ENCODE measurements around the gene ARMC5.
A peak's percentile ranks its signal among the peaks of the same experiment; 100 is the strongest.
"Not testable (repeated sequence)": the region's sequence is repeated elsewhere in the genome, so short reads cannot be mapped to it uniquely, and the experiment has no call there.

Gene ARMC5

DNA sequence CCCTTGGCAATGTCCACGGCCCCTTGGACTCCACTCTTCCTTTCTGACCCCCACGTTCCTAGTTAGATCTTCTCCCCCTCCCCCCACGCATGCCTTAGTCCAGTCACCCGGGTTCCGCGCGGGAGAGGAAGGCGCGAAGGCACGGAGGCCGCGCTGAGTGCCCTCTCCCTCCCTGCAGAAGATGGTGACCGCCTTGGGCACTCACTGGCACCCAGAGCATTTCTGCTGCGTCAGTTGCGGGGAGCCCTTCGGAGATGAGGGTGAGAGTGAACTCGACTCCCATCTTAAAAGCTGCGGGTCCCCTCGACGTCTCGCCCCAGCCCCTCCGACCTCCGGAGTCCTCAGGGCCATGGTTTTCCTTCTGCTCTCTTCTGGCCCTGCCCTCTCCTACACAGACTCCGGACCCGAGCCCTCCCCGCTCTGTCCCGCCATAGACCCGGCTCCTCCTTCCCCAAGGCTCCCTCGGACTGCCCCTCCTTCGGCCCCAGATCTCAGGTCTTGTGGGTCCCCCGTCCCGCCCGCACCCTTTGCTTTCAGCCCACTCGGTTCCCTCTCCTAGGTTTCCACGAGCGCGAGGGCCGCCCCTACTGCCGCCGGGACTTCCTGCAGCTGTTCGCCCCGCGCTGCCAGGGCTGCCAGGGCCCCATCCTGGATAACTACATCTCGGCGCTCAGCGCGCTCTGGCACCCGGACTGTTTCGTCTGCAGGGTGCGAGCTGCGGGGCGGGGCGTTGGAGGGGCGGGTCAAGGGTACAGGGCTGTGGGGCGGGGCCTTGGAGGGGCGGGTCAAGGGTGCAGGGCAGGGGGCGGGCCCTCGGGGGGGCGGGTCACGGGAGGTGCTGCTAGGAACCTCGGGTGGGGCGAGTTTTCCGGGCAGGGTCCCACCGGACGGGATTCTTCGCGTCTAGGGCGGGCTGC is 17.3 kb downstream of the ARMC5 start:
- peak in 23 of 58 donors; percentile 7 to 56 (median 33) for DNase-seq

DNA sequence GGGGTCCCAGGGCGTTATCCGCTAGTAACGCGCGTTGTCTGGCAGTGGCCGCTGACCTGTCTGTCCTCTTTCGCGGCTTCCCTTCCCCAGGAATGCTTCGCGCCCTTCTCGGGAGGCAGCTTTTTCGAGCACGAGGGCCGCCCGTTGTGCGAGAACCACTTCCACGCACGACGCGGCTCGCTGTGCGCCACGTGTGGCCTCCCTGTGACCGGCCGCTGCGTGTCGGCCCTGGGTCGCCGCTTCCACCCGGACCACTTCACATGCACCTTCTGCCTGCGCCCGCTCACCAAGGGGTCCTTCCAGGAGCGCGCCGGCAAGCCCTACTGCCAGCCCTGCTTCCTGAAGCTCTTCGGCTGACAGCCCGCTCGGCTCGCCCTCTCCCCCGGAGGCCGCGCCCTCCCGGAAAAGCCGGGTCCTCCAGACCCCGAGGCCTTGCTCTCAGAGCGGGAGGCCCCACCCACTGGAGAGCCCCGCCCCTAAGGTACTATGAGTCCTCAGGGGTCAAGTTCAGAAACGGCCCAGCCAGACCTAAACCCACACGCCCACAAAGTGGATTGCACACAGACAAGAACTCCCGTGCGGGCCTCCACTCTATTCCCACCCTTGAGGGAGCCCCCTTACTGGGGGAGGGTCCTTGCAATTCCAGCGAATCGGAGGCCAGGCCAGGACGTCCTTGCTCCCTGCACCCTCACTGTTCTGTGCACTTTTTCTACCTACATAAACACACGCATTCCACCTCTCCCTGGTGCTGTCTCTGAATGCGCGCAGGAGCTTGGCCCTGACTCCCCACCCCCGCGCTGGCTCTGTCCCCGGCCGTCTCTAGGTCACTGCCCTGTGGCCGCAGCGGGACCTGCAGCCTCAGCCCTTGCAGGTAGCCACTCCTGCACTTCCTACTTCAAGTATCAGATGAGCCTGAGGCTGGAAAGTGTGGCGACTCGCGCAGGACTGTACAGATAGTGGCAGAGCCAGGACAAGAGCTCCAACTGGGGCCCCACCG is 18.2 kb downstream of the ARMC5 start:
- DNase-seq = no peak

DNA sequence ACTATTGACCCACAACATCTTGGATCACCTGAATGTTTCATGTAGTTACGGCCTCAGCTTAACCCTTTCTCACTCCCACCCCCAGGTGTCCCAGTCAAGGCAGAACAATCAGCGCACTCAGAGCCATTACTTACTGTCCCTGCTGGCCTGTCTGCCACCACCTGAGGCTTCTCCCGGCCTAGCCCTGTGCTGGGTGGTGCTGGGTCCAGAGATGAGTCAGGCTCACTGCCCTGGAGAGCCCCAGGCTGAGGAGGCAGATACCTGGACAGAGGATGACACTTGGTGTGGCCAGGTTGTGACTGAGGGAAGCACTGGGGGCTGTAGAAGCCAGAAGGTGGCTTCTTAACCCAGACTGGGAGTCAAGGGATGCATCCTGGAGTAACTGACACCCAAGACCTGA is 19.7 kb downstream of the ARMC5 start:
- no peak for DNase-seq

GRCh38 chr16:31479751-31480150 is 20.4 kb downstream of the ARMC5 start:
- DNase-seq = no peak

DNA sequence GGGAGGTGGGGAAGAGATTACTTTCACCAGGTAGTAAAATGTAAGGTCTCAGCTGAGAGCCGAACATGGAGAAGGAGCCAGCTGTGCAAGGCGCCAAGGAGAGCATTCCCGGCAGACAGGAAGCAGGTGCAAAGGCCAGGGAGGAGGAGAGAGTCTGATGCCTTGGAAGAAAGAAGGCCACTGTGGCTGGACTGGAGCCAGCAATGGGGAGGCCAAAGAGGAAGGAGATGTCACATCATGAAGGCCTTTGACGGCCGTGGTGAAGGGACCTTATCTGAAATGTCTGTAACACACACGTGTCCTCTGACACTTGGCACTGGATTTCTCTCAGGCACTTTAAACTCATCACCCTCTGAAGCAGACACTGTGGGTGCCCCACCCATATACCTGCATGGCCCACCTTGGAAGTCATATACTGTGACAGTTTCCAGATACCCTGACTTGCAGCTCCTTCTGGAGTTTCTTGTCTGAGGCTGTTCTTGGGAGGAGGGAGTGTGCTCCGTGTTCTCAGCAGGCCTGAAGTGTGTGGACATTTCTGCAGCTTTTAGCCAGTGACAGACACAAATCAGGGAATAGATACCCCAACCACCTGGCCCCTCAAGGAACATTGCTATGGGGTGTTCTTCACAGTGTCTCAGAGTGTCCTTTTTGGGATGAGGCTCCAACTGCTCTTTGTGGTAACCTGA is 21.7 kb downstream of the ARMC5 start:
- no peak for DNase-seq

GRCh38 chr16:31483081-31483480 is 23.8 kb downstream of the ARMC5 start, which contains the start of gene SLC5A2:
SLC5A2 (plus strand) TSS chr16:31483123; CDS start chr16:31483137, 14 bp downstream.
- DNase-seq = no peak

- not testable (repeated sequence) for DNase-seq
Observed at GRCh38 chr16:31484048-31484447, 24.7 kb downstream of the ARMC5 start.

DNA sequence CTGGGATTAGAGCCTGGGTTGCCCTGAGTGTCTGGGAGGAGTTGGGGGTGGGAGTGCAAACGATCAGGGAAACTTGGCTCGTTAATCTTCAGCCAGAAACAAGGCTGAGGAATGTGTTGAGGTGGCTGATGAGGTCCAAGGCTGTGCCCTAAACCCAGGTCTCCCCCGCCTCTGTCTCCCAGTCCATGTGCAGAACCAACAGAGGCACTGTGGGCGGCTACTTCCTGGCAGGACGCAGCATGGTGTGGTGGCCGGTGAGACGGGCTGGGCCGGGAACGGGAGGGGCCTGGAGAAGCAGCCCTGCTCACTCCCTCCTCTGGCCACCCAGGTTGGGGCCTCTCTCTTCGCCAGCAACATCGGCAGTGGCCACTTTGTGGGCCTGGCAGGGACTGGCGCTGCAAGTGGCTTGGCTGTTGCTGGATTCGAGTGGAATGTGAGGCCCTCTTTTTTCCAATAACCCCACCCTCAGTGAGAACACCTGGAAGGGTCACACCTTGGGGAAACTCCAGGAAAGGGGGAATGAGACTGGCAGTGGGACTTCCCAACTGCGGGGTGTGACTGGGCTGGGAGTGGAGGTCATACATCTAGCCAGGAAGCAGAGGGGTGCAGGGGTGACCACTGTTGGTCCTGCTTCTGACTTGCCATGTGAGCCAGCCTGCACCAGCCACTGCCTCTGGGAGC is 25.3 kb downstream of the ARMC5 start:
- DNase-seq = no peak

- DNase-seq = no peak
Observed at GRCh38 chr16:31485571-31485970, 26.3 kb downstream of the ARMC5 start.

- DNase-seq = no peak
Observed at GRCh38 chr16:31486045-31486444, 26.7 kb downstream of the ARMC5 start.

- no peak for DNase-seq
Observed at GRCh38 chr16:31487071-31487719, 27.9 kb downstream of the ARMC5 start.

DNA sequence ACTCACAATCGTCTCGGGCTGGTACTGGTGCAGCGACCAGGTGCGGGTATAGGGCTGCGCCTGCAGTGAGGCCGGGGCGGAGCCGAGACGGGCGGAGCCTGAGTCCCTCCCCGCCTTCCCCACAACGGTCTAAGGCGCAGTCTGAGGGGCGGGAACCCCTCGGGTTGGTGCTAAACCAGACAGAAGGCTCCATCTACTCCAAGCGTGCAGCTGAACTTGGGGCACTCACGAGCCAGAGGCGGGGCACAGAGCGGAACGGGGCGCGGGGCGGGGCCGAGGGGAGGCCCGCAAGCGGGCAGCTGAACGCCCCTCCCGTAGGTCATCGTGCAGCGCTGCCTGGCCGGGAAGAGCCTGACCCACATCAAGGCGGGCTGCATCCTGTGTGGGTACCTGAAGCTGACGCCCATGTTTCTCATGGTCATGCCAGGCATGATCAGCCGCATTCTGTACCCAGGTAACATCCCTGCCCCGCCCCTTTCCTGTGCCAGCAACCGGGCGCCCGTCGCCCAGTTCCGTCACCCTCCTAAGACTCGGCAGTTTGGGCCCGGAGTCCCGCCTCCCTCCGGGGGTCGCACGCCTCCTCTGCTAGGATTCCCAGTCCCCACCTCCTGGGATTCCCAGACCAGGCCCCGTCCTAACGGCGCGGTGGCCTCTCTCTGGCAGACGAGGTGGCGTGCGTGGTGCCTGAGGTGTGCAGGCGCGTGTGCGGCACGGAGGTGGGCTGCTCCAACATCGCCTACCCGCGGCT is 28.6 kb downstream of the ARMC5 start:
- peak in 7 of 58 donors; percentile 5 to 57 (median 30) for DNase-seq

GRCh38 chr16:31488468-31489297 is 29.4 kb downstream of the ARMC5 start:
- DNase-seq = no peak

DNA sequence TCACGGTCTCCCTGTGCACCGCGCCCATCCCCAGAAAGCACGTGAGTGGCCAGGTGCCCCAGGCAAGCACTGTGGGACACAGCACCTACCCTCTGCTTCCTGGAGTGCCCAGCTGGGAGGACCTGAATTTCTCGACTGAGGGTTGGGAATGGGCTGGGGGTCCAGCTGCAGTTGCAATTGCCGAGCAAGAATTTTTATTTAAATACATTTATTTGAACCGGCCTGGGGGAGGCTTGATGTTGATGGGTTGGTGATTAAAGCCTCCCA is 29.9 kb downstream of the ARMC5 start:
- no peak for DNase-seq

DNA sequence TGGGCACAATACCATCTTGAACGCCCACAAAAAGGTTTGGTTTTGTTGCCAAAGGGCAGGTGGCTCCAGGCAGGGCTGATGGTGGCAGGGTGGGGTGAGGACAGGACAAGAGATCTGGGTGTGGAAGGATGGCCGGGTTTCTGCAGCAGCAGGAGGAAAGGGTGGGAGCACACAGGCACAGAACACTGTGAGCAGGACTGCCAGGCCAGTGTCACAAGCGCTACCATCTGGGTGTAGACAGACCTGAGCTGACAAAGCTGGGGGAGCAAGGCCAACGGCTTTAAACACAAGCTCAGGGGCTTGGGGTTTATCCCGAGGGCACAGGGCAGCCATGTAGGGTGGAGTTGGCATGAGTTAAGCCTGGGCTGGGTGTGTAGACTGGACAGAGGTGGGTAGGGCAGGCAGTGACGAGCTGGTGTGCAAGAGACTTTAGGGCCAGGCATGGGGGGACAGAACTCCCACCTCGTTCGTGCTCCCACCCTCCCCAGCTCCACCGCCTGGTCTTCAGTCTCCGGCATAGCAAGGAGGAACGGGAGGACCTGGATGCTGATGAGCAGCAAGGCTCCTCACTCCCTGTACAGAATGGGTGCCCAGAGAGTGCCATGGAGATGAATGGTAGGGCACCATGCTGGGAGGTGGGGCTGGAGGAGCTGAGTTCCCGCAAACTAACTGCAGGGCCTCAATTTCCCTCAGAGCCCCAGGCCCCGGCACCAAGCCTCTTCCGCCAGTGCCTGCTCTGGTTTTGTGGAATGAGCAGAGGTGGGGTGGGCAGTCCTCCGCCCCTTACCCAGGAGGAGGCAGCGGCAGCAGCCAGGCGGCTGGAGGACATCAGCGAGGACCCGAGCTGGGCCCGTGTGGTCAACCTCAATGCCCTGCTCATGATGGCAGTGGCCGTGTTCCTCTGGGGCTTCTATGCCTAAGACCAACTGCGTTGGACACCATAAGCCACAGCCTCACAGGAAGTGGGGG is 30.6 kb downstream of the ARMC5 start:
- no peak for DNase-seq

DNA sequence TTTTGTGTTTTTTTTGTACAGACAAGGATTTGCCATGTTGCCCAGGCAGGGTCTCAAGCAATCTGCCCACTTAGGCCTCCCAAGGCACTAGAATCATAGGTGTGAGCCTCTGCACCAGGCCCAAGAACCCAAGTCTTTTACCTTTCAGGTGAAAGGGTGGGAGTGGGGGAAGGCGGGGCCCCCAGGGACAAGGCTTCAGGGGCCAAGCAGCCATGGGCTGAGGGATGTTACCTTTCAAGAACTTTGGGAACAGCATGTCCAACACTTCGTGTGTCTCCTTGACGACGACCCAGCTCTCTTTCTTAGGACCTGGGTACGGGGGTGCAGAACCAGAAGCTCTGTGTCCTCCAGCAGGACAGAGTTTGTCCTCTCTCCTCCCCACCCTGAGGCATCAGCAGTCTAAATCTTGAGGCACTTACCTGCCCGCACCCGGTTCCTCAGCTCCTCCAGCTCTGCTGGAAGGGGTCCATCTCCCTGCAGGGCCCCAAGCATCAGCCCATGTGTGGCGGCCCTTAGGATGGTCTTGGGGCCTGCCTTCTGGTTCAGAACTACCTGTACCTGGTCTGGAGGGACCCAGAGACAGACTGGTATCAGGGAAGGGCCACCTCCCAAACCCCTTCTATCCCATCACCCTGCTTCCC is 32.6 kb downstream of the ARMC5 start:
- DNase-seq = no peak
